ENCODE data around the gene ACSL4. TPM values are rescaled to one million over a fixed set of nuclear protein-coding genes. Genes with fewer than 3 reads are reported as not detected.
"Not testable (repeated sequence)": the region's sequence is repeated elsewhere in the genome, so short reads cannot be mapped to it uniquely, and the experiment has no call there.

ACSL4 gene
- polyA plus RNA-seq, 5 donors, result 11.9 to 19.1 (median 14.4) TPM

- DNase-seq, result no peak
These were observed 60.8 kb downstream of the ACSL4 start for GRCh38 chrX:109672239-109672638.

DNA sequence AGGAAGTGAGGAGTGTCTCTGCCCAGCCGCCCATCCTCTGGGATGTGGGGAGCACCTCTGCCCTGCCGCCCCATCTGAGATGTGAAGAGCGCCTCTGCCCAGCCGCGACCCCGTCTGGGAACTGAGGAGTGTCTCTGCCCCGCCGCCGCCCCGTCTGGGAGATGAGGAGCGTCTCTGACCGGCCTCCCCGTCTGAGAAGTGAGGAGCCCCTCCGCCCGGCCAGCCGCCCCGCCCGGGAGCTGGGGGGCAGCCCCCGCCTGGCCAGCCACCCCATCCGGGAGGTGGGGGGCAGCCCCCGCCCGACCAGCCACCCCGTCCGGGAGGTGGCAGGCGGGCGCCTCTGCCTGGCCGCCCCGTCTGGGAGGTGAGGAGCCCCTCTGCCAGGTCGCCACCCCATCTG is 61.9 kb downstream of the ACSL4 start:
- DNase-seq, result not testable (repeated sequence)

DNA sequence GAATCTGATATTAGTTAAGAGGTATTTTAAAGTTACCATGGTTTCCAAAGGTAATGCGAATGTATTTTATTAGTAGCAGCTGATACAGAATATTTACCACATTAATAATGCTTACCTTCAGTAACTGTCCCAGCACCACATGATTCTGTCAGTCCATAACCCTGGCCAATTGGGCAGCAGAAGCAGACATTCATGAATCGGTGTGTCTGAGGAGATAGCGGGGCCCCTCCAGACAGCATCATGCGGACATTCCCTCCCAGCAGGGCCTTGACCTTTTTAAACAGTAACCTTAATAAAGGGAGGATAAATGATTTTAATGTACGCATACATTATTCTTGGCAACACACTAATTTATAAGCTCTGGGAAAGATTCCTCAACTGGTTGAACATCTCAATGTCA is 65.1 kb downstream of the ACSL4 start:
- no peak for DNase-seq

- no peak for DNase-seq
These were observed 72.5 kb downstream of the ACSL4 start for GRCh38 chrX:109660435-109661143.

GRCh38 chrX:109658391-109658790 is 74.7 kb downstream of the ACSL4 start:
- no peak for DNase-seq

DNA sequence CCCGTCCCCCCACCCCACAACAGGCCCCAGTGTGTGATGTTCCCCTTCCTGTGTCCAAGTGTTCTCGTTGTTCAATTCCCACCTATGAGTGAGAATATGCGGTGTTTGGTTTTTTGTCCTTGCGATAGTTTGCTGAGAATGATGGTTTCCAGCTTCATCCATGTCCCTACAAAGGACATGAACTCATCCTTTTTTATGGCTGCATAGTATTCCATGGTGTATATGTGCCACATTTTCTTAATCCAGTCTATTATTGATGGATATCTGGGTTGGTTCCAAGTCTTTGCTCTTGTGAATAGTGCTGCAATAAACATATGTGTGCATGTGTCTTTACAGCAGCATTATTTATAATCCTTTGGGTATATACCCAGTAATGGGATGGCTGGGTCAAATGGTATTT is 75.7 kb downstream of the ACSL4 start:
- DNase-seq, result not testable (repeated sequence)

- no peak for DNase-seq
These were observed 76.3 kb downstream of the ACSL4 start for GRCh38 chrX:109656774-109657173.

GRCh38 chrX:109655502-109656201 is 77.4 kb downstream of the ACSL4 start:
- no peak for DNase-seq

DNA sequence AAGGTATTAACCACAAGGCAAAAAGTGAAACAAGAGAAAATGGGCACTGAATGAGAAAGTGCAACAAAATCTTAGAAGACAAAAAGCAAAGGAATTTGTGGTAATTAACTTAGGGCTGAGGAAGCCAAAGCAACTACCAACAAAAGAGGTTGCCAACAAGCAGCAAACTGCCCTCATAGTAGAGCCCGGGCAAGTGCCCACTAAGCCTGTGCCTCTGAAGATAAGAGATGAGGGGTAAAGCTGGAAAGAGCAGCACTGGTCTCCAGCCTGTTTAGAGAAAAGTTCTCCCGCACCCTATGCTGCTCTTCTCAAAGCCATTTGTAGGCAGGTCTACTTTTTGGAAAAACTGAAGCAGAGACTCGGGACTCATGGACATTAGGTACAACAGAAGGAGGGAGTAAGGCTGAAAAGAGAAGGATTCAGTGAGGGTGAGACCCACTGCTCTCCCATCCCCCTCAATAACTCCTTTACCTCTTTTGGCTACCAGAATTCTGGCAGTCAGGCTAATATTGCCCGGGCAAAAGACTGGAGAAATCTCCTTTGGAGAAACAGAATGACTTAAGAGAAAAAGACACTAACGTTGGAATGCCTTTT is 78.4 kb downstream of the ACSL4 start:
- DNase-seq, result no peak

DNA sequence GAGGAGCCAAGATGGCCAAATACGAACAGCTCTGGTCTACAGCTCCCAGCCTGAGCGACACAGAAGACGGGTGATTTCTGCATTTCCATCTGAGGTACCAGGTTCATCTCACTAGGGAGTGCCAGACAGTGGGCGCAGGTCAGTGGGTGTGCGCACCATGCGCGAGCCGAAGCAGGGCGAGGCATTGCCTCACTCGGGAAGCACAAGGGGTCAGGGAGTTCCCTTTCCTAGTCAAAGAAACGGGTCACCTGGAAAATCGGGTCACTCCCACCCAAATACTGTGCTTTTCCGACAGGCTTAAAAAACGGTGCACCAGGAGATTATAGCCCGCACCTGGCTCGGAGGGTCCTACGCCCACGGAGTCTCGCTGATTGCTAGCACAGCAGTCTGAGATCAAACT is 88.4 kb downstream of the ACSL4 start:
- DNase-seq, result not testable (repeated sequence)

GRCh38 chrX:109643687-109644086 is 89.4 kb downstream of the ACSL4 start:
- no peak for DNase-seq

DNA sequence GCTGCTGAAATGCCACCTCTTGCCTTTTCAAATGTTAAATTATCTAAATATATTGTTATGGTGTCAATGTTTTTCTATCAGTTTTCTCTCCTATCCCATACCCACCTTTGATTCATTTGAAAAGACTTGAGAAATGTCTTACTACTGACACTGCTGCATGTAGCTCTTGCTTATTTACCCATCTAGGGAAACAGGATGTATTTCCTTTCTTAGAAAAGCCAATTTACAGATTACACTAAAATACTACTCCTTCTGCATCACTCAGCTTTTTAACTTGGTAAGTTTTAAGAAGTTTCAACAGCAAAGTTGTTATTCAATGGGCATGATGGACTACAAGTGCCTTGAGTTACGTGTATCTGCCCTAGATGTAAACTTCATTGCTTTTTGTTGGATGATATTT is 94.9 kb downstream of the ACSL4 start:
- no peak for DNase-seq

GRCh38 chrX:109637477-109637876 is 95.6 kb downstream of the ACSL4 start:
- not testable (repeated sequence) for DNase-seq

- no peak for DNase-seq
These were observed 97.9 kb downstream of the ACSL4 start for GRCh38 chrX:109635146-109635545.

GRCh38 chrX:109632906-109633504 is 100.1 kb downstream of the ACSL4 start:
- DNase-seq, result peak in 1 of 2 donors; percentile 13

DNA sequence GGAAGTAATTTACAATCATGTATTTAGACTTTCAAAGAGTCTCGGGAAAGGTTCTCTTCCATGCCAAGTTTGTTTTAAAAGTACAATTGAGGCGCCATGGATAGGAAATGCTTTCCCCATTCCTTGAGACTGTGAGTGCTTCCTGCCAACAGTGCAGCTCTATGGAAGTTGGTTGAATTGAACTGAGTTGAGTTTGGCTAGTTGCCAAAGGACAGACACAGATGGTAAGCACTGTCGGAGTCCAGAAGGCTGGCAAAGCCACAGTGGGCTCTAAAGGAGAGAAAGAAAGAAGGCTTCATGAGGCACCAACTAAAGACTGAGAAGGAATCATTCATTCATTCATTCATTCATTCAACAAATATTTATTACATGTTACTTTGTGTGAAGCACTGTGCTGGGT is 103.7 kb downstream of the ACSL4 start:
- DNase-seq, result peak in 1 of 2 donors; percentile 17

- DNase-seq, result no peak
These were observed 106.4 kb downstream of the ACSL4 start for GRCh38 chrX:109626637-109627036.

- DNase-seq, result peak; percentile 43 to 49
These were observed 108.1 kb downstream of the ACSL4 start, which contains the start of gene KCNE5 for GRCh38 chrX:109624641-109625616. Gene KCNE5 (minus strand): TSS chrX:109625172. CDS start chrX:109625020, 152 bp downstream.

DNA sequence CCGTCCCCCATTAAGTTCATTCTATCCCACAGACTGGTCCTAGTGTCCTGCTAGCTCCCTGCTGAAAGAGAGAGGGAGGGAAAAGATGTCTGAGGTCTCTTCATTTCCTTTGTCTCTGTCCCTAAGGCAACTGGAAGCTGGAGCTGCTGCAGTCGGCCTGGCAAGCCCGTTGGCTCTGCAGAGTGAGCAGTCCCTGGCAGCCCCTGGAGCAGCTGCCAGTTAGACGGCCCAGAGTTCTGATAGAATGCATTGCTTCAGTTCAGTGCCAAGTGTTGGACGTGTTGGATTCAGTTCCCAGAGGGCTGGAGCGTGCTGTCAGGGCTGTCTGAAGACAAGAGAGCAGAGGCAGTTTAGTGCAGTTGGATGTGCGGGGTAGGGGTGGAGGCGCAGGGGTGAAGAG is 109.1 kb downstream of the ACSL4 start:
- DNase-seq, result peak in 1 of 2 donors; percentile 8

DNA sequence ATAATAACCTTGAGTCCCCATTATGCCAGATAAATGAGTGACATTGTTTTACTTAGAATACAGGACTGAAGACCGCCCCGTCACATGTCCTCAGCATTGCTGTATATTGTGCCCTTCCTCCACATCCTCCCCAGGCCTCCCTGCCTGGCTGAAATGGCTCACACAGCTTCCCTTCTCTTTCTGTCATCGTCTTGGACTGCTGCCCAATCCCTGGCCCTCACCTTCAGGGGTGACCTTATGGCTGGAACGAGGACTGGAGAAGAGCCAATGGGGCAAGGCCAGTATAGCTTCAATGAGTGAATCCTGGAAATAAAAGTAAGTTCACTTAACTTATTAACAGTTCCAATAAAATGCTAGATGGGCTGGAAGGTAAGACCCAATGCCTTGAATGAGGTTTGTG is 110.8 kb downstream of the ACSL4 start:
- DNase-seq, result no peak

GRCh38 chrX:109619771-109620170 is 113.3 kb downstream of the ACSL4 start:
- no peak for DNase-seq
